Neural cell (in vitro differentiated cells): Measurements from ENCODE around the gene MACROD1. TPM values are rescaled to one million over a fixed set of nuclear protein-coding genes. Genes with fewer than 3 reads are reported as not detected.

ENCODE experiments used
- H2AFZ ChIP-seq: fragments of 200-600, 300-800 bp; sonication (generic), shearing (Covaris generic); 2 replicates; pipeline ENCODE4 v1.6.0; 2014; ENCODE audit warnings: low read depth, mild to moderate bottlenecking, antibody characterized with exemption, low read length, moderate library complexity
- H3F3A ChIP-seq: fragments of 200-600 bp; shearing (Covaris generic); 2 replicates; pipeline ENCODE4 v1.6.1; 2016; ENCODE audit warnings: mild to moderate bottlenecking, moderate library complexity, mixed read lengths, antibody characterized with exemption, low read length; ENCODE audit not compliant: insufficient read depth, poor library complexity, severe bottlenecking
- H3K27ac ChIP-seq: fragments of 200-600, 300-800 bp; sonication (generic), shearing (Covaris generic); 2 replicates; pipeline ENCODE4 v1.5.1; 2014; ENCODE audit warnings: mild to moderate bottlenecking, low read length, moderate library complexity
- H3K27me3 ChIP-seq: fragments of 300-800, 200-600 bp; sonication (generic), shearing (Covaris generic); 2 replicates; pipeline ENCODE4 v1.6.0; 2014; ENCODE audit warnings: mild to moderate bottlenecking, low read depth, low read length, moderate library complexity; ENCODE audit not compliant: insufficient read depth
- H3K36me3 ChIP-seq: fragments of 300-800, 200-600 bp; sonication (generic), shearing (Covaris generic); 2 replicates; pipeline ENCODE4 v1.5.1; 2014; ENCODE audit warnings: mild to moderate bottlenecking, antibody characterized with exemption, low read length, moderate library complexity; ENCODE audit not compliant: insufficient read depth
- H3K4me2 ChIP-seq: fragments of 300-800, 200-600 bp; sonication (generic), shearing (Covaris generic); 2 replicates; pipeline ENCODE4 v1.6.0; 2014; ENCODE audit warnings: mild to moderate bottlenecking, low read length
- H3K4me3 ChIP-seq: fragments of 300-800, 200-600 bp; sonication (generic), shearing (Covaris generic); 2 replicates; pipeline ENCODE4 v1.5.1; 2014; ENCODE audit warnings: mild to moderate bottlenecking, low read length, moderate library complexity
- H3K79me2 ChIP-seq: fragments of 200-600 bp; shearing (Covaris generic); replicated peaks from 2 replicates; pipeline ENCODE4 v1.6.0; 2014; ENCODE audit warnings: mild to moderate bottlenecking, low read length, moderate library complexity; ENCODE audit not compliant: insufficient read depth
- H3K9ac ChIP-seq: fragments of 300-800, 200-600 bp; sonication (generic), shearing (Covaris generic); 2 replicates; pipeline ENCODE4 v1.6.1; 2016; ENCODE audit warnings: mild to moderate bottlenecking, low read length, mixed read lengths
- H3K9me2 ChIP-seq: fragments of 200-600 bp; shearing (Covaris generic); 2 replicates; pipeline ENCODE4 v1.6.1; 2016; ENCODE audit warnings: mild to moderate bottlenecking, low read length, mixed read lengths; ENCODE audit not compliant: insufficient read depth
- H3K9me3 ChIP-seq: fragments of 200-600, 300-800 bp; sonication (generic), shearing (Covaris generic); 2 replicates; pipeline ENCODE4 v1.6.1; 2016; ENCODE audit warnings: mild to moderate bottlenecking, mixed run types, low read length, moderate library complexity, mixed read lengths
- H4K20me1 ChIP-seq: fragments of 200-600 bp; shearing (Covaris generic); 2 replicates; pipeline ENCODE4 v1.6.1; 2016; ENCODE audit warnings: mild to moderate bottlenecking, mixed run types; ENCODE audit not compliant: insufficient read depth
- CTCF ChIP-seq: fragments of 450-650 bp; IDR thresholded peaks from 2 replicates; pipeline ENCODE4 v1.5.1; 2014; ENCODE audit warnings: antibody characterized with exemption, mild to moderate bottlenecking, moderate library complexity; ENCODE audit not compliant: poor library complexity, severe bottlenecking
- EP300 ChIP-seq: fragments of 450-650 bp; conservative IDR thresholded peaks from 2 replicates; pipeline ENCODE4 v1.6.1; 2014; ENCODE audit warnings: antibody characterized with exemption, mild to moderate bottlenecking, moderate library complexity; ENCODE audit not compliant: poor library complexity, severe bottlenecking
- EZH2 ChIP-seq: fragments of 200-600, 300-800 bp; shearing (Covaris generic), sonication (generic); IDR thresholded peaks from 2 replicates; pipeline ENCODE4 v1.6.1; 2014; ENCODE audit warnings: antibody characterized with exemption, low read length, borderline replicate concordance, mild to moderate bottlenecking; ENCODE audit not compliant: insufficient read depth, poor library complexity, severe bottlenecking
- MXI1 ChIP-seq: fragments of 450-650 bp; conservative IDR thresholded peaks from 2 replicates; pipeline ENCODE4 v1.6.1; 2014; ENCODE audit warnings: antibody characterized with exemption, mild to moderate bottlenecking; ENCODE audit not compliant: poor library complexity, severe bottlenecking
- POLR2AphosphoS5 ChIP-seq: IDR thresholded peaks from 2 replicates; pipeline ENCODE4 v1.6.1; 2012
- RAD21 ChIP-seq: fragments of 450-650 bp; conservative IDR thresholded peaks from 2 replicates; pipeline ENCODE4 v1.6.1; 2014; ENCODE audit warnings: antibody characterized with exemption, mild to moderate bottlenecking, moderate library complexity
- REST ChIP-seq: IDR thresholded peaks from 2 replicates; pipeline ENCODE4 v1.6.1; 2012; ENCODE audit warnings: borderline replicate concordance
- SMC3 ChIP-seq: fragments of 450-650 bp; conservative IDR thresholded peaks from 2 replicates; pipeline ENCODE4 v1.6.1; 2014; ENCODE audit warnings: antibody characterized with exemption, mild to moderate bottlenecking, moderate library complexity; ENCODE audit not compliant: poor library complexity
- TAF1 ChIP-seq: IDR thresholded peaks from 2 replicates; pipeline ENCODE4 v1.6.1; 2012; ENCODE audit warnings: low read depth
- polyA plus RNA-seq: library from polyadenylated mRNA; depleted of rRNA; stranded (reverse); fragments of >200 nt; gene quantifications from 2 replicates; pipeline ENCODE4 v1.2.3, GENCODE V29; 2014

Gene MACROD1
- polyA plus RNA-seq, 1 donor from 2014 or later: 30.8 TPM

DNA sequence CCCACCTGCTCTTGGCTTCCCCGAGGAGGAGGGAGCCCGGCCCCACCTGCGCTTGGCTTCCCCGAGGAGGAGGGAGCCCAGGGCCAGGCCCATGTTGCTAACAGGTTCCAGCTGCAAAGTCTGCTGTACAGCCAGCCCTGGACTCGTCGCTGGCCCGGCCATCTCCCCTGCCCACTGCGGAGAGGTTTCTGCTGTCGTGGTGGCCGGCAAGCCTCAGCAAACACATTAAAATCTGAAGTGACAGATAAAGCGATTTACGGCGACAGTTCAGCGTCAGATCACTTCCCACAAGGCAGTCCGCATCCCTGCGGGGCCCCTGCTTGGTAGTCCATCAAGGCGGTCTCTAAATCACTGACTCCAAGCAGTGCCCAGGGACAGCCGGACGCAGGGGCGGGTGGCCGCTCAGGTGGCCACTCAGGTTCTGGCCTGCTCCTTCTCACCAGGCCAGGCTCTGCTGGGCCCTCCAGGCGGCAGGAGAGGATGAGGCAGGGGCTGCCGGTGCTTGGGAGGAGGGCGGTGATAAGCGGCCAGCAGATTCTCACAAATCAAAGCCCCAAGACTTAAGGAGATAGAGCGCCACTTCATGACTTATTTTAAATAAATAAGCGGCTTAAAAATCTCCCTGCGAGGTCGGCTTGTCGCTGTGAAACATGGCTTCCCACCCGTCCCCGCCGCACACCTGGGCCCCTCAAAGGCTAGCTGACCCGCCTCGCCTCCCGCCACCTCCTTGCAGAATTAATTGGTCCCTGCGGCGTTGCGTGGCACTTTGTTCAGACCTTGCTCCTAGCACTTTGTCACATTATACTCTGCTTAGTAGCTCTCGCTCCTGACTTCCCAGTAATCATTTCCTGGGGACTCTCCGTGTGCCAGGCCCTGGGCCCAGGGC is 21.1 kb downstream of the MACROD1 start:
- Histone ChIP-seq H2AFZ (no peak overlapping the region), H3K9ac (peak overlapping the region; percentile 9), H3K27ac (no peak overlapping the region), H3K4me3 (no peak overlapping the region), H3K9me2 (no peaks in the 10 kb centered on the region), H4K20me1 (no peaks in the 10 kb centered on the region), H3K4me2 (no peak overlapping the region), H3K27me3 (no peaks in the 10 kb centered on the region), H3K79me2 (no peaks in the 10 kb centered on the region), H3K9me3 (no peaks in the 10 kb centered on the region), H3F3A (no peaks in the 10 kb centered on the region), H3K36me3 (no peaks in the 10 kb centered on the region)
- TF ChIP-seq REST (no peak), EZH2 (no peak), MXI1 (no peak), POLR2AphosphoS5 (no peak), TAF1 (no peak), CTCF (no peak), SMC3 (no peak), EP300 (no peak), RAD21 (no peak)

GRCh38 chr11:64141081-64141783 is 24.7 kb downstream of the MACROD1 start:
- Histone ChIP-seq H3K4me2 (no peak overlapping the region), H3K9me3 (no peaks in the 10 kb centered on the region), H2AFZ (no peak overlapping the region), H3K9me2 (no peaks in the 10 kb centered on the region), H3K9ac (no peak overlapping the region), H3K27me3 (no peaks in the 10 kb centered on the region), H3F3A (no peaks in the 10 kb centered on the region), H4K20me1 (no peaks in the 10 kb centered on the region), H3K27ac (no peak overlapping the region), H3K79me2 (no peaks in the 10 kb centered on the region), H3K36me3 (no peaks in the 10 kb centered on the region), H3K4me3 (no peak overlapping the region)
- no peak for TF ChIP-seq RAD21
- no peak for TF ChIP-seq SMC3
- no peak for TF ChIP-seq CTCF
- no peak for TF ChIP-seq EZH2
- TF ChIP-seq MXI1: no peak
- TF ChIP-seq POLR2AphosphoS5: no peak
- no peak for TF ChIP-seq REST
- TF ChIP-seq TAF1: no peak
- no peak for TF ChIP-seq EP300
